ENCODE results near the gene POM121C. TPM values are rescaled to one million over a fixed set of nuclear protein-coding genes. Genes with fewer than 3 reads are reported as not detected.
A peak's percentile ranks its signal among the peaks of the same experiment; 100 is the strongest.
"Not testable (repeated sequence)": the region's sequence is repeated elsewhere in the genome, so short reads cannot be mapped to it uniquely, and the experiment has no call there.

POM121C gene
- total and polyA plus RNA-seq, 9 donors = 12.5 to 37.2 (median 29.1) TPM

DNA sequence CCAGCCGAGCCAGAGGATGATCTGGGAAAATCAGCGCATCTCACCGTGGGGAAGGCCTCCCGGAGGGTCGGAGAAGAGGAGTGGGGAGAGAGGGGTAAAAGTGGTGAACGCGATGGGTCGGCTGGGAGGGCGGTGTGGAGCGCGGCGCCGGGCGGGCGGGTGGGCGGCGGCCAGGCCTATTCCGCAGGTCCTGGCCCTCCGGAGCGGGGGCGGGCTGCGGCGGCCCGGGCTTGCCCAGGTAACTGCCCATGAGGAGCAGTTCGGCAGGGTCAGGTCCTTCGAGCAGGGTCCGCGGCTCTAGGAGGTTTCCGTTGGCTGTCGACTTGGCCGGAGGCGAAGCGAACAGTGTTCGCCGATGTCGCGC is 44.0 kb downstream of the POM121C start:
- not testable (repeated sequence) for H3K4me1 ChIP-seq (ENCODE audit: control insufficient read depth, insufficient read depth, low read length); H3K27me3 ChIP-seq (ENCODE audit: control insufficient read depth, insufficient read depth, low read length); H3K9me3 ChIP-seq (replicated peaks; ENCODE audit: control insufficient read depth, low read depth, low read length); DNase-seq
- WGBS (ENCODE audit: insufficient coverage) = 0% methylated on average over 1 of the region's 37 CpGs
- Histone ChIP-seq H3K27ac (ENCODE audit: low read length) (peak overlapping the region; percentile 42), H3K4me3 (ENCODE audit: low read length) (peak overlapping the region; percentile 41), H3K36me3 (ENCODE audit: control insufficient read depth, insufficient read depth, low read length) (peaks cover 25% of the 10 kb centered on the region)

GRCh38 chr7:75439000-75439399 is 47.1 kb downstream of the POM121C start:
- 100% methylated on average over 3 of the region's 4 CpGs for WGBS (ENCODE audit: insufficient coverage)
- peaks cover 43% of the 10 kb centered on the region for H3K36me3 ChIP-seq (ENCODE audit: control insufficient read depth, insufficient read depth, low read length)

GRCh38 chr7:75423481-75423880 is 62.6 kb downstream of the POM121C start:
- not testable (repeated sequence) for H3K4me3 ChIP-seq (ENCODE audit: low read length); H3K27me3 ChIP-seq (ENCODE audit: control insufficient read depth, insufficient read depth, low read length); H3K4me1 ChIP-seq (ENCODE audit: control insufficient read depth, insufficient read depth, low read length); DNase-seq; H3K9me3 ChIP-seq (replicated peaks; ENCODE audit: control insufficient read depth, low read depth, low read length); H3K27ac ChIP-seq (ENCODE audit: low read length)
- peaks cover 24% of the 10 kb centered on the region for H3K36me3 ChIP-seq (ENCODE audit: control insufficient read depth, insufficient read depth, low read length)
- WGBS (ENCODE audit: insufficient coverage) = no CpG with 5 or more reads among the region's 15 CpGs

More at GRCh38 chr7:75439000-75439399, 47.1 kb downstream of the POM121C start:
- H3K27me3 ChIP-seq (ENCODE audit: control insufficient read depth, insufficient read depth, low read length); DNase-seq; H3K4me1 ChIP-seq (ENCODE audit: control insufficient read depth, insufficient read depth, low read length); H3K4me3 ChIP-seq (ENCODE audit: low read length); H3K9me3 ChIP-seq (replicated peaks; ENCODE audit: control insufficient read depth, low read depth, low read length); H3K27ac ChIP-seq (ENCODE audit: low read length): not testable (repeated sequence)

GRCh38 chr7:75421798-75422710 is 64.0 kb downstream of the POM121C start:
- 98% methylated on average over 14 of the region's 50 CpGs for WGBS (ENCODE audit: insufficient coverage)

DNA sequence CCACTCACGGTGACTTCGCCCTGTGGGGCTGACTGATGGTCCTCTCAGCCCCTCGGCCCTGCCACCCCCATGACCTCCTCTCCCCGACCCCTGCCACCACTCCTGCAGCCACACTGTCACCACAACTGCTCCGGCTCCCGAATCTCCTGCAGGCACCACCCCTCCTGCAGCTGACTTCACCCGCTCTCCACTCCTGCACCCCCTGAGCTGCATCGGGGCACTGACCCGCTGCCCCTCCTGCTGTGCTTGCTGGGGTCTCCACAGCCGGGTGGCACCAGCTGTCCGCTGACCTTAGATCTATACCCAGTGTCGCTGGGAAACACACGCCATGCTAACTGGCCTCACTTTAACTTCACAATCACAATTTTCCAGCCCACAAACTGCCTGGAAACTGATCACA is 65.9 kb downstream of the POM121C start:
- not testable (repeated sequence) for DNase-seq; H3K4me1 ChIP-seq (ENCODE audit: control insufficient read depth, insufficient read depth, low read length); H3K9me3 ChIP-seq (replicated peaks; ENCODE audit: control insufficient read depth, low read depth, low read length); H3K4me3 ChIP-seq (ENCODE audit: low read length); H3K27ac ChIP-seq (ENCODE audit: low read length); H3K27me3 ChIP-seq (ENCODE audit: control insufficient read depth, insufficient read depth, low read length)
- 80% methylated on average over 1 of the region's 13 CpGs for WGBS (ENCODE audit: insufficient coverage)
- H3K36me3 ChIP-seq (ENCODE audit: control insufficient read depth, insufficient read depth, low read length) = peaks cover 31% of the 10 kb centered on the region

More at GRCh38 chr7:75421798-75422710, 64.0 kb downstream of the POM121C start:
- H3K4me1 ChIP-seq (ENCODE audit: control insufficient read depth, insufficient read depth, low read length); H3K27ac ChIP-seq (ENCODE audit: low read length); H3K4me3 ChIP-seq (ENCODE audit: low read length); DNase-seq; H3K9me3 ChIP-seq (replicated peaks; ENCODE audit: control insufficient read depth, low read depth, low read length); H3K27me3 ChIP-seq (ENCODE audit: control insufficient read depth, insufficient read depth, low read length): not testable (repeated sequence)
- H3K36me3 ChIP-seq (ENCODE audit: control insufficient read depth, insufficient read depth, low read length) = peaks cover 25% of the 10 kb centered on the region

DNA sequence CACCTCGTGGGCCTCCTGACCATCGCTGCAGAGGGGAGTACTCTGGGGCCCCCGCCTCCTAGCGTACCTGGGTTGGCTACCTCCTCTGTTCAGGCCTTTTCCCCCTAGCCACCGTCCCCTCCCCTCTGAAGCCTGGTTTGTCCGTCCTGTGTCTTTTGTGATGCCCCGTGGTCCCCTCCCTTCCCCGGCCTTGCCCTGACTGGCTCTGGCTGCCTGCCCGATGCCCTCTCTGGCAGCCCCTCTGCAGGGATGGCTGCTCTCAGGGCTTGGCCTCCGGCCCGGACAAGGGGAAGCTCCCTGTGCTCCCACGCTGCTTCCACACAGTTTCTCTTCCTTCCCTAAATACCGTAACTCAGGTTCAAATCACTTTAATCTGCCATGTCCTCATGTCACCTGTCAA is 66.4 kb downstream of the POM121C start:
- peaks cover 31% of the 10 kb centered on the region for H3K36me3 ChIP-seq (ENCODE audit: control insufficient read depth, insufficient read depth, low read length)
- 88% methylated on average over 5 of the region's 13 CpGs for WGBS (ENCODE audit: insufficient coverage)
- not testable (repeated sequence) for H3K27me3 ChIP-seq (ENCODE audit: control insufficient read depth, insufficient read depth, low read length); H3K27ac ChIP-seq (ENCODE audit: low read length); H3K9me3 ChIP-seq (replicated peaks; ENCODE audit: control insufficient read depth, low read depth, low read length); H3K4me1 ChIP-seq (ENCODE audit: control insufficient read depth, insufficient read depth, low read length); H3K4me3 ChIP-seq (ENCODE audit: low read length)
- peak; percentile 15 for DNase-seq

GRCh38 chr7:75419210-75419609 is 66.9 kb downstream of the POM121C start:
- not testable (repeated sequence) for H3K27me3 ChIP-seq (ENCODE audit: control insufficient read depth, insufficient read depth, low read length); DNase-seq; H3K9me3 ChIP-seq (replicated peaks; ENCODE audit: control insufficient read depth, low read depth, low read length); H3K4me1 ChIP-seq (ENCODE audit: control insufficient read depth, insufficient read depth, low read length); H3K27ac ChIP-seq (ENCODE audit: low read length); H3K4me3 ChIP-seq (ENCODE audit: low read length)
- H3K36me3 ChIP-seq (ENCODE audit: control insufficient read depth, insufficient read depth, low read length) = peaks cover 27% of the 10 kb centered on the region
- 88% methylated on average over 5 of the region's 13 CpGs for WGBS (ENCODE audit: insufficient coverage)

GRCh38 chr7:75418292-75418858 is 67.7 kb downstream of the POM121C start:
- H3K27me3 ChIP-seq (ENCODE audit: control insufficient read depth, insufficient read depth, low read length); H3K4me1 ChIP-seq (ENCODE audit: control insufficient read depth, insufficient read depth, low read length); DNase-seq; H3K4me3 ChIP-seq (ENCODE audit: low read length); H3K9me3 ChIP-seq (replicated peaks; ENCODE audit: control insufficient read depth, low read depth, low read length); H3K27ac ChIP-seq (ENCODE audit: low read length): not testable (repeated sequence)
- peaks cover 24% of the 10 kb centered on the region for H3K36me3 ChIP-seq (ENCODE audit: control insufficient read depth, insufficient read depth, low read length)
- WGBS (ENCODE audit: insufficient coverage) = no CpG with 5 or more reads among the region's 20 CpGs

DNA sequence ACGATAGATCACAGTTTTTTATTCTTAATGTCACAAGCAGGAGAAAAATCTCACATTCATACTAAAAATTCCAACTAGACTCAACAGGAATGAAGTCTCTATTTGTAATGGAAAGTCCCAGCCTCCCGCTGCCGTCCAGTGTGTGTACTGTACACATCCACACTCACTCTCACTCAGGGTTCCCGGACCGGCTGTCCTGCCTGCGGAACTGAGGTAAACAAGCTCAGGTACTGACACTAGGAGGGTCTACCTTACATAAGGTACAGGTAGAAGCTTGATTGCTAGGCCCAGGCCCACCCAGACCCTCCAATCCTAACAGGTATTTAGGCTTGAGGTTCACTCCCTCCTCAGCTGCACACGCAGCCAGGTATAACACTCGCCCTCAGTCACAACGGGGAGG is 69.3 kb downstream of the POM121C start:
- H3K27me3 ChIP-seq (ENCODE audit: control insufficient read depth, insufficient read depth, low read length); H3K4me3 ChIP-seq (ENCODE audit: low read length); H3K9me3 ChIP-seq (replicated peaks; ENCODE audit: control insufficient read depth, low read depth, low read length); DNase-seq; H3K27ac ChIP-seq (ENCODE audit: low read length); H3K4me1 ChIP-seq (ENCODE audit: control insufficient read depth, insufficient read depth, low read length): not testable (repeated sequence)
- peaks cover 23% of the 10 kb centered on the region for H3K36me3 ChIP-seq (ENCODE audit: control insufficient read depth, insufficient read depth, low read length)
- no CpG with 5 or more reads among the region's 9 CpGs for WGBS (ENCODE audit: insufficient coverage)

DNA sequence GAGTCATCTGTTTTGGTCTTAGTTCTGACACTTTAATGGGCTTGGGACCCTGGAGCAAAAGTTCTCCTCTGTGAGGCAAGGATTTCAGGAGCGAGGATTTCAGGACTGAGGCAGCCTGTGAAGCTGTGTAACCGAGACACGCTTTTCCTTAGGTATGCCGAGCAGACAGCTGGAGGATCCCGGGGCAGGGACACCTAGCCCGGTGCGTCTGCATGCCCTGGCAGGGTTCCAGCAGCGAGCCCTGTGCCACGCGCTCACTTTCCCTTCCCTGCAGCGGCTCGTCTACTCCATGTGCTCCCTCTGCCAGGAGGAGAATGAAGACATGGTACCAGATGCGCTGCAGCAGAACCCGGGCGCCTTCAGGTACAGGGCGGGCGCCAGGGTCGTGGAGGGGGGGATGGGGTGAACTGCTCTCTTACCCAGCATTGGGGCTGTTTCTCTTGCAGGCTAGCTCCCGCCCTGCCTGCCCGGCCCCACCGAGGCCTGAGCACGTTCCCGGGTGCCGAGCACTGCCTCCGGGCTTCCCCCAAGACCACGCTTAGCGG is 70.2 kb downstream of the POM121C start:
- peak overlapping the region; percentile 80 for H3K27ac ChIP-seq (ENCODE audit: low read length)
- H3K36me3 ChIP-seq (ENCODE audit: control insufficient read depth, insufficient read depth, low read length) = peaks cover 15% of the 10 kb centered on the region
- H3K4me1 ChIP-seq (ENCODE audit: control insufficient read depth, insufficient read depth, low read length); H3K27me3 ChIP-seq (ENCODE audit: control insufficient read depth, insufficient read depth, low read length); H3K9me3 ChIP-seq (replicated peaks; ENCODE audit: control insufficient read depth, low read depth, low read length); H3K4me3 ChIP-seq (ENCODE audit: low read length): not testable (repeated sequence)
- peak; percentile 7 for DNase-seq
- no CpG with 5 or more reads among the region's 27 CpGs for WGBS (ENCODE audit: insufficient coverage)

Measured in muscle of leg (tissue), 11 donors.